Fibroblast of lung (primary cell): ENCODE results near the gene PREP.

ENCODE experiments used
- CTCF ChIP-seq, 2 donors: IDR thresholded peaks in 1 of 2; conservative IDR thresholded peaks in 1 of 2; 1 replicate in 1 of 2; 2 replicates in 1 of 2; pipeline ENCODE4 v1.5.1; 2011 to 2012; ENCODE audit warnings: low read length in 2 of 2, control low read depth in 1 of 2, inconsistent platforms in 1 of 2, low read depth in 1 of 2, mild to moderate bottlenecking in 1 of 2
- EZH2 ChIP-seq: IDR thresholded peaks from 2 replicates; pipeline ENCODE4 v1.5.1; 2012; ENCODE audit warnings: low read length, control low read depth, mild to moderate bottlenecking; ENCODE audit errors: missing control alignments

- no peak for TF ChIP-seq EZH2
- no peak for TF ChIP-seq CTCF (conservative IDR thresholded peaks at IDR 0.05 in 1 of 2, IDR thresholded peaks at IDR 0.05 in 1 of 2; ENCODE audit: low read depth in 1 of 2, low read length in 2 of 2)
Observed at GRCh38 chr6:105442369-105442768, 39.5 kb upstream of the PREP start.
